Measurements from ENCODE around the gene CMTM1. TPM values are rescaled to one million over a fixed set of nuclear protein-coding genes. Genes with fewer than 3 reads are reported as not detected.
A peak's percentile ranks its signal among the peaks of the same experiment; 100 is the strongest.

CMTM1 gene
- total RNA-seq, 1 donor from 2014 or later = 1.0 TPM

- H3K9me3 ChIP-seq (replicated peaks) = no peaks in the 10 kb centered on the region
- intact Hi-C loops (cut with micrococcal nuclease) = no loop called here
- no peak for TF ChIP-seq CTCF (IDR thresholded peaks at IDR 0.05; ENCODE audit: borderline replicate concordance)
- H3K4me1 ChIP-seq = peaks cover 95% of the 10 kb centered on the region
- DNase-seq = no peak
- H3K36me3 ChIP-seq = peaks cover 3% of the 10 kb centered on the region
- H3K4me3 ChIP-seq = no peak overlapping the region
- H3K27ac ChIP-seq (replicated peaks) = peak overlapping the region; percentile 99
- no peaks in the 10 kb centered on the region for H3K27me3 ChIP-seq (ENCODE audit: low read depth)
Observed at GRCh38 chr16:66519482-66520373, 46.5 kb upstream of the CMTM1 start.

- Histone ChIP-seq H3K27ac (replicated peaks) (peak overlapping the region; percentile 99), H3K9me3 (replicated peaks) (no peaks in the 10 kb centered on the region), H3K4me3 (no peak overlapping the region), H3K27me3 (ENCODE audit: low read depth) (no peaks in the 10 kb centered on the region), H3K4me1 (peaks cover 96% of the 10 kb centered on the region), H3K36me3 (peaks cover 8% of the 10 kb centered on the region)
- intact Hi-C loops (cut with micrococcal nuclease) = no loop called here
- peak; percentile 59 for DNase-seq
- no peak for TF ChIP-seq CTCF (IDR thresholded peaks at IDR 0.05; ENCODE audit: borderline replicate concordance)
Observed at GRCh38 chr16:66520406-66521170, 45.7 kb upstream of the CMTM1 start.

- H3K36me3 ChIP-seq = peaks cover 13% of the 10 kb centered on the region
Observed at GRCh38 chr16:66521252-66521713, 45.0 kb upstream of the CMTM1 start.

GRCh38 chr16:66521951-66522771 lies 44.1 kb upstream of the CMTM1 start:
- Histone ChIP-seq H3K4me3 (no peak overlapping the region), H3K27me3 (ENCODE audit: low read depth) (no peaks in the 10 kb centered on the region), H3K9me3 (replicated peaks) (no peaks in the 10 kb centered on the region), H3K27ac (replicated peaks) (peak overlapping the region; percentile 99), H3K36me3 (peaks cover 22% of the 10 kb centered on the region), H3K4me1 (peaks cover 83% of the 10 kb centered on the region)
- intact Hi-C loops (cut with micrococcal nuclease) = no loop called here
- DNase-seq = peak; percentile 31
- TF ChIP-seq CTCF (IDR thresholded peaks at IDR 0.05; ENCODE audit: borderline replicate concordance) = no peak

More at GRCh38 chr16:66521252-66521713, 45.0 kb upstream of the CMTM1 start:
- intact Hi-C loops (cut with micrococcal nuclease) = no loop called here
- H3K9me3 ChIP-seq (replicated peaks) = no peaks in the 10 kb centered on the region
- no peak overlapping the region for H3K4me3 ChIP-seq
- H3K27me3 ChIP-seq (ENCODE audit: low read depth) = no peaks in the 10 kb centered on the region
- DNase-seq = no peak
- TF ChIP-seq CTCF (IDR thresholded peaks at IDR 0.05; ENCODE audit: borderline replicate concordance) = no peak
- peaks cover 89% of the 10 kb centered on the region for H3K4me1 ChIP-seq
- H3K27ac ChIP-seq (replicated peaks) = peak overlapping the region; percentile 99
